Body of pancreas (tissue), 4 donors: ENCODE measurements around the gene TMSB4X. TPM values are rescaled to one million over a fixed set of nuclear protein-coding genes. Genes with fewer than 3 reads are reported as not detected.

ENCODE experiments used
- ATAC-seq: fragments of 150-250 bp; one replicate; pipeline ENCODE4 v1.9.1; 2016
- DNase-seq, 4 donors: peaks; one replicate each; pipeline ENCODE4 v3.0.0-alpha.2; 2019
- H3K27ac ChIP-seq, 4 donors: fragments of 200-600 bp; sonication (generic); 1 replicate in 3 of 4; 2 replicates in 1 of 4; pipeline versions ENCODE4 v1.5.1 to v1.6.1; 2016 to 2019; ENCODE audit warnings: mild to moderate bottlenecking in 1 of 4, mixed read lengths in 1 of 4, moderate library complexity in 1 of 4
- H3K27me3 ChIP-seq, 2 donors: fragments of 200-600 bp; sonication (generic); one replicate each; pipeline ENCODE4 v1.6.0; 2016; ENCODE audit warnings: mild to moderate bottlenecking in 1 of 2
- H3K36me3 ChIP-seq, 2 donors: fragments of 200-600 bp; sonication (generic); replicated peaks in 1 of 2; 2 replicates each; pipeline ENCODE4 v1.5.1; 2016; ENCODE audit warnings: low read depth in 2 of 2; ENCODE audit not compliant: insufficient read depth in 1 of 2
- H3K4me1 ChIP-seq: fragments of 200-600 bp; sonication (generic); one replicate; pipeline ENCODE4 v1.6.0; 2016
- H3K4me3 ChIP-seq, 2 donors: fragments of 200-600 bp; sonication (generic); 1 replicate in 1 of 2; 2 replicates in 1 of 2; pipeline ENCODE4 v1.5.1; 2016 to 2019
- H3K9me3 ChIP-seq, 3 donors: fragments of 200-600 bp; sonication (generic); 1 replicate in 2 of 3; 2 replicates in 1 of 3; pipeline ENCODE4 v1.5.1; 2016
- CTCF ChIP-seq, 7 experiments: fragments of 450-650 bp in 4 of 7; fragments of 200-600 bp in 3 of 7; sonication (generic) in 3 of 7; IDR thresholded peaks; one replicate each; pipeline ENCODE4 v1.5.1; 2016 to 2019; ENCODE audit warnings: antibody characterized with exemption in 7 of 7
- POLR2A ChIP-seq, 3 donors: fragments of 450-650 bp; IDR thresholded peaks; one replicate each; pipeline ENCODE4 v1.6.1; 2016; ENCODE audit warnings: antibody characterized with exemption in 3 of 3, mild to moderate bottlenecking in 2 of 3
- WGBS, 2 donors: methylation state at CpG; one replicate each; pipeline ENCODE4 v1.1.5; 2017; 5-methylcytosine and 5-hydroxymethylcytosine counted together
- intact Hi-C: fragments of 100-400 bp; cut with DNase I; formaldehyde crosslinking; loops from one replicate; pipeline ENCODE4 v1.15.1; 2023
- total RNA-seq, 2 donors: library from RNA; depleted of rRNA; stranded (reverse); fragments of >200 nt; gene quantifications; one replicate each; pipeline ENCODE4 v1.1.0, GENCODE V29; 2016

TMSB4X gene
- total RNA-seq, 2 donors from 2014 or later = 1,104 to 1,472 TPM

DNA sequence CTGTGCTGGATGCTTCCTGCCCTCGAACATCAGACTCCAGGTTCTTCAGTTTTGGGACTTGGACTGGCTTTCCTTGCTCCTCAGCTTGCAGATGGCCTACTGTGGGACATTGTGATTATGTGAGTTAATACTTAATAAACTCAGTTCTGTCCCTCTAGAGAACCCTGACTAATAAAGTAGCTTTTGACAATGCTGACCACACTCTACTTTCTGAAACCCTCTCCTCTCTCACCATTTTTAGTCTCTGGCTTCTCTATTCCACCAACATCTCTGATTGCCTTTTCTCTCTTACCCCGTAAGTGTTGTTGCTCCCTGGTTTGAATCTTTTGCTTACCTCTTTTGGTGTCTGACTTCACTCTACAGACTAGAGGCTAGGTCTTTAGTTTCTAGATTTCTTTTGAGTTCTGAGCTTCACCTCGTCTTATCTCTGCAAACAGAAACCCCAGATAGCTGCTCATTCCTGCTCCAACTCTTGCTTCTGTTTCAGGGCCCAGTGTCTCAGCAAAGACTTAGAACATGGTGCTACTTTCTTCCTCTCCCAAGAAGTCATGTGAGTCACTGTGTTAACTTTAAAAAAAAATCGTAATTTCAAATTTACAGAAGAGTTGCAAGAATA lies 11.4 kb downstream of the TMSB4X start:
- H3K4me3 ChIP-seq = no peak overlapping the region
- peaks cover 47% of the 10 kb centered on the region for H3K4me1 ChIP-seq
- WGBS, 2 donors = 55 to 57% methylated on average over 3 to 4 of the region's 4 CpGs
- ATAC-seq (no peak), DNase-seq (no peak)
- peak overlapping the region in 3 of 4 donors; percentile 43 to 74 (median 73) for H3K27ac ChIP-seq
- TF ChIP-seq CTCF (IDR thresholded peaks at IDR 0.05) = no peak
- TF ChIP-seq POLR2A (IDR thresholded peaks at IDR 0.05) = no peak
- no peaks in the 10 kb centered on the region for H3K36me3 ChIP-seq
- intact Hi-C loops = no loop called here
- H3K27me3 ChIP-seq = no peaks in the 10 kb centered on the region
- no peaks in the 10 kb centered on the region for H3K9me3 ChIP-seq

DNA sequence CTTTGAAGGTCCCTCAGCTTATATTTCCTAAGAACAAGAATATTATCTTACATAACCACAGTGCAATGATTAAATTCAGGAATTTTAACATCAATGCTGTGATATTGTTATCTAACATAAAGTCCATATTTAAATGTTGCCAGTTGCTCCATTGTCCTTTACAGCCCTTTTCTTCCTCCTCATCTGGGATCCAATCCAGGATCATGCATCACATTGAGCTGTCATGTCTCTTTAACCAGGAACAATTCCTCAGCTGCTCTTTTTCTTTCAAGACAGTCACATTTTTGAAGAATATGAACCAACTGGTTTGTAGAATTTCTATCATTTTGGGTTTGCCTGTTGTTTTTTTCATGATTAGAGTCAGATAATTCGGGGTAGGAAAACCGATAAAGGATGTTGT lies 12.0 kb downstream of the TMSB4X start:
- Histone ChIP-seq H3K27ac (peak overlapping the region in 3 of 4 donors; percentile 29 to 74 (median 40)), H3K36me3 (no peaks in the 10 kb centered on the region), H3K4me1 (peaks cover 54% of the 10 kb centered on the region), H3K27me3 (no peaks in the 10 kb centered on the region), H3K4me3 (no peak overlapping the region), H3K9me3 (no peaks in the 10 kb centered on the region)
- ATAC-seq (no peak), DNase-seq (no peak)
- TF ChIP-seq POLR2A (IDR thresholded peaks at IDR 0.05) (no peak), CTCF (IDR thresholded peaks at IDR 0.05) (no peak)
- 51 to 64% methylated on average over 2 of the region's 2 CpGs for WGBS, 2 donors
- intact Hi-C loops = no loop called here

DNA sequence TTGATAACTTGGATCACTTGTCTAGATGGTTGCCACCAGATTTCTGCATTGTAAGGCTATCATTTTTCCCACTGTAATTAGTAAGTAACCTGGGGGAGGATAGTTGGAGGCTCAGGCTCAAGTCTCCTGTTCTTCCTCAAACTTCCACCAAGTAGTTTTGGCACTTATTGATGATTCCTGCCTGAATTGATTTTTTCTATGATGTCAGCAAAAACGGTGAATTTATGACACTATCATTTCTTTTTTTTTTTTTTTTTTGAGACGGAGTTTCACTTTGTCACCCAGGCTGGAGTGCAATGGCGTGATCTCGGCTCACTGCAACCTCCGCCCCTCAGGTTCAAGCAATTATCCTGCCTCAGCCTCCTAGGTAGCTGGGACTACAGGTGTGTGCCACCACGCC lies 12.4 kb downstream of the TMSB4X start:
- TF ChIP-seq CTCF (IDR thresholded peaks at IDR 0.05) (no peak), POLR2A (IDR thresholded peaks at IDR 0.05) (no peak)
- Histone ChIP-seq H3K4me1 (peaks cover 58% of the 10 kb centered on the region), H3K27ac (peak overlapping the region in 3 of 4 donors; percentile 29 to 83 (median 40)), H3K27me3 (no peaks in the 10 kb centered on the region), H3K36me3 (no peaks in the 10 kb centered on the region), H3K9me3 (no peaks in the 10 kb centered on the region), H3K4me3 (no peak overlapping the region)
- WGBS, 2 donors = 81 to 83% methylated on average over 5 of the region's 6 CpGs
- ATAC-seq (no peak), DNase-seq (no peak)
- intact Hi-C loops = no loop called here

DNA sequence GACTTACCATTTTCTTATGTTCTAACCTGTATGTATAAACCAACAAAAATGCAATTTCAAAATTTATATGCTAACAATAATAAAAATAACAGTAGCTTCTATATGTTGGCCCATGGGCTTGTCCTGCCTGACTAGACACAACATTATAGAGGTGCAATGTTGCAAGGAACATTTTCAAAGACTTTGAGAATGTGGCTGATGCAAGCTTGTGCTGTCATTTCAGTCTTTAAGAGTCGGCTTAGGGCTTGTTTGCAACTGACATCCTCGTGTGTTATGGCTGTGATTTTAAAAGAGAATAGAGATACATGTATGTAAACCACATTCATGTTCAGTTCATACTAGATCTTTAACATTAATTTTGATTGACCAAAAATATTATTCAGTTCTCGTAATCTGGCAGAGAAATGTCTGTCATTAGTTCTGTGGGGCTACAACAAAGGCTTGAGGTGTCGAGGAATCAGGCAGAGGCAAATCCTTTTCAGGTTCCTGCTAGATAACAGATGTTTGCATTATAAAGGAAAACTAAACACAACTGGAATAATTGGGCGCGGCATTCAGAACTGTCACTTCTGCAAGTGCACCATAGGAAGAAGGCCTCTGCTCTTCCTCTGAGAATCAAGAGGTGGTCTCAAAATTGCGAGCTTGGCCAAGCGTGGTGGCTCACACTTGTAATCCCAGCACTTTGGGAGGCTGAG lies 13.1 kb downstream of the TMSB4X start:
- 25 to 39% methylated on average over 5 to 8 of the region's 8 CpGs for WGBS, 2 donors
- intact Hi-C loops = no loop called here
- no peak overlapping the region for H3K4me3 ChIP-seq

More for the DNA sequence above, 13.1 kb downstream of the TMSB4X start:
- H3K9me3 ChIP-seq = no peaks in the 10 kb centered on the region
- peak overlapping the region; percentile 62 to 83 (median 71) for H3K27ac ChIP-seq
- DNase-seq = no peak
- no peak for ATAC-seq
- H3K27me3 ChIP-seq = no peaks in the 10 kb centered on the region
- H3K4me1 ChIP-seq = peaks cover 65% of the 10 kb centered on the region
- no peaks in the 10 kb centered on the region for H3K36me3 ChIP-seq
- no peak for TF ChIP-seq CTCF (IDR thresholded peaks at IDR 0.05)
- TF ChIP-seq POLR2A (IDR thresholded peaks at IDR 0.05) = no peak
